HEK293T (cell line): ENCODE measurements around the gene LSAMP.
A peak's percentile ranks its signal among the peaks of the same experiment; 100 is the strongest.

ENCODE experiments used
- CTCF ChIA-PET: fragments of 350-600 bp; formaldehyde crosslinking; extraction: SDS; loops from one replicate; lab custom pipeline; 2021; ENCODE audit warnings: antibody characterized with exemption, inconsistent platforms; lab: Yijun Ruan, JAX
- POLR2A ChIA-PET: fragments of 350-600 bp; formaldehyde crosslinking; extraction: SDS; loops from one replicate; lab custom pipeline; 2020; ENCODE audit warnings: antibody characterized with exemption, inconsistent platforms; lab: Yijun Ruan, JAX
- DNase-seq: peaks from one replicate; pipeline ENCODE4 v3.0.0; 2012; ENCODE audit warnings: mixed read lengths; ENCODE audit errors: extremely low spot score
- ARNT ChIP-seq: fragments of 450-650 bp; IDR thresholded peaks from 2 replicates; pipeline ENCODE4 v1.6.1; 2017; ENCODE audit warnings: mild to moderate bottlenecking
- BHLHE40 ChIP-seq: fragments of 450-650 bp; IDR thresholded peaks from 2 replicates; pipeline ENCODE4 v1.6.1; 2016; ENCODE audit warnings: mild to moderate bottlenecking, moderate library complexity, borderline replicate concordance
- CTBP1 ChIP-seq: fragments of 450-650 bp; IDR thresholded peaks from 2 replicates; pipeline ENCODE4 v1.6.1; 2016; ENCODE audit warnings: borderline replicate concordance
- FOXA1 ChIP-seq: fragments of 450-650 bp; IDR thresholded peaks from 2 replicates; pipeline ENCODE4 v1.6.1; 2016; ENCODE audit warnings: mild to moderate bottlenecking
- FOXK2 ChIP-seq: fragments of 450-650 bp; IDR thresholded peaks from 2 replicates; pipeline ENCODE4 v1.6.1; 2016; ENCODE audit warnings: mild to moderate bottlenecking
- FOXM1 ChIP-seq: fragments of 450-650 bp; IDR thresholded peaks from 2 replicates; pipeline ENCODE4 v1.6.1; 2017; ENCODE audit warnings: mild to moderate bottlenecking, borderline replicate concordance
- HDGF ChIP-seq: fragments of 450-650 bp; IDR thresholded peaks from 2 replicates; pipeline ENCODE4 v1.6.1; 2017; ENCODE audit warnings: antibody characterized with exemption, borderline replicate concordance
- L3MBTL2 ChIP-seq: fragments of 450-650 bp; conservative IDR thresholded peaks from 2 replicates; pipeline ENCODE4 v1.6.1; 2016; ENCODE audit warnings: mild to moderate bottlenecking
- LEF1 ChIP-seq: fragments of 450-650 bp; IDR thresholded peaks from 2 replicates; pipeline ENCODE4 v1.6.1; 2017; ENCODE audit warnings: mild to moderate bottlenecking, borderline replicate concordance
- NFRKB ChIP-seq: fragments of 450-650 bp; IDR thresholded peaks from 2 replicates; pipeline ENCODE4 v1.6.1; 2016; ENCODE audit warnings: mild to moderate bottlenecking, moderate library complexity
- PKNOX1 ChIP-seq: fragments of 450-650 bp; IDR thresholded peaks from 2 replicates; pipeline ENCODE4 v1.6.1; 2016
- SP1 ChIP-seq: fragments of 450-650 bp; IDR thresholded peaks from 2 replicates; pipeline ENCODE4 v1.6.1; 2017
- TARDBP ChIP-seq: fragments of 450-650 bp; IDR thresholded peaks from 2 replicates; pipeline ENCODE4 v1.6.1; 2016
- ZNF384 ChIP-seq: fragments of 450-650 bp; IDR thresholded peaks from 2 replicates; pipeline ENCODE4 v1.6.1; 2016

The LSAMP gene

GRCh38 chr3:115876876-115877614 is 568.2 kb downstream of the LSAMP start:
- TF ChIP-seq FOXM1 (no peak), SP1 (no peak), CTBP1 (no peak), NFRKB (no peak)
- no peak for DNase-seq
- POLR2A ChIA-PET = no interaction called here
- CTCF ChIA-PET = interaction anchor here (1.6 kb wide), 1 partner anchor 45 kb away, joined by 4 read pairs; no protein-coding TSS in a partner anchor

GRCh38 chr3:115875460-115875859 is 569.8 kb downstream of the LSAMP start:
- no peak for DNase-seq
- TF ChIP-seq FOXM1 (no peak), HDGF (no peak), ARNT (no peak), SP1 (no peak), ZNF384 (no peak), L3MBTL2 (no peak)
- ChIA-PET POLR2A (no interaction called here), CTCF (interaction anchor here (0.6 kb wide), 1 partner anchor 92 kb away, joined by 3 read pairs; no protein-coding TSS in a partner anchor)

GRCh38 chr3:115871735-115872134 is 573.6 kb downstream of the LSAMP start:
- TF ChIP-seq NFRKB (no peak), BHLHE40 (no peak), L3MBTL2 (no peak), PKNOX1 (no peak), TARDBP (no peak), FOXK2 (no peak), ARNT (no peak), ZNF384 (no peak), FOXA1 (no peak), CTBP1 (no peak)
- POLR2A ChIA-PET = no interaction called here
- DNase-seq = no peak
- CTCF ChIA-PET = interaction anchor here (0.6 kb wide), 1 partner anchor 131 kb away, joined by 3 read pairs; no protein-coding TSS in a partner anchor

- ChIA-PET POLR2A (no interaction called here), CTCF (no interaction called here)
- TF ChIP-seq FOXA1 = no peak
- TF ChIP-seq ARNT = no peak
- TF ChIP-seq CTBP1 = no peak
- DNase-seq = no peak
These were observed 580.4 kb downstream of the LSAMP start for GRCh38 chr3:115864911-115865310.

- ChIA-PET CTCF (no interaction called here), POLR2A (no interaction called here)
- no peak for TF ChIP-seq SP1
- no peak for TF ChIP-seq TARDBP
- TF ChIP-seq ARNT = no peak
- no peak for TF ChIP-seq FOXM1
- TF ChIP-seq PKNOX1 = peak; percentile 90
- no peak for TF ChIP-seq NFRKB
- DNase-seq = peak; percentile 8
These were observed 582.4 kb downstream of the LSAMP start for GRCh38 chr3:115862849-115863248.

- no peak for DNase-seq
- ChIA-PET POLR2A (no interaction called here), CTCF (no interaction called here)
- TF ChIP-seq NFRKB (no peak), PKNOX1 (peak; percentile 48; the same call in 1 of the 2 replicates), FOXK2 (no peak), FOXA1 (no peak), FOXM1 (no peak)
These were observed 583.2 kb downstream of the LSAMP start for GRCh38 chr3:115862099-115862498.

- peak; percentile 28 for DNase-seq
- POLR2A ChIA-PET = no interaction called here
- CTCF ChIA-PET = no interaction called here
- TF ChIP-seq L3MBTL2 (no peak), PKNOX1 (no peak), NFRKB (no peak), FOXA1 (no peak), LEF1 (no peak), FOXM1 (no peak), FOXK2 (no peak), ZNF384 (no peak), TARDBP (no peak), BHLHE40 (no peak), SP1 (no peak), HDGF (no peak)
These were observed 584.0 kb downstream of the LSAMP start for GRCh38 chr3:115861166-115861733.
